Stimulated activated CD8-positive, alpha-beta memory T cell treated with anti-CD3 and anti-CD28 coated beads, Interleukin-7, amount 100 ng/mL, for 4 hours (primary cell): ENCODE results near the gene CMIP.

ENCODE experiments used
- DNase-seq, 2 donors: peaks; one replicate each; pipeline ENCODE4 v3.0.0-alpha.2; 2020; ENCODE audit warnings: low read depth in 2 of 2

Gene CMIP

GRCh38 chr16:81623365-81624102, 178.9 kb downstream of the CMIP start:
- DNase-seq: peak; percentile 35 to 43

- DNase-seq: no peak
Observed at GRCh38 chr16:81624403-81624759, 179.8 kb downstream of the CMIP start.

- no peak for DNase-seq
Observed at GRCh38 chr16:81624760-81625543, 180.3 kb downstream of the CMIP start.

DNA sequence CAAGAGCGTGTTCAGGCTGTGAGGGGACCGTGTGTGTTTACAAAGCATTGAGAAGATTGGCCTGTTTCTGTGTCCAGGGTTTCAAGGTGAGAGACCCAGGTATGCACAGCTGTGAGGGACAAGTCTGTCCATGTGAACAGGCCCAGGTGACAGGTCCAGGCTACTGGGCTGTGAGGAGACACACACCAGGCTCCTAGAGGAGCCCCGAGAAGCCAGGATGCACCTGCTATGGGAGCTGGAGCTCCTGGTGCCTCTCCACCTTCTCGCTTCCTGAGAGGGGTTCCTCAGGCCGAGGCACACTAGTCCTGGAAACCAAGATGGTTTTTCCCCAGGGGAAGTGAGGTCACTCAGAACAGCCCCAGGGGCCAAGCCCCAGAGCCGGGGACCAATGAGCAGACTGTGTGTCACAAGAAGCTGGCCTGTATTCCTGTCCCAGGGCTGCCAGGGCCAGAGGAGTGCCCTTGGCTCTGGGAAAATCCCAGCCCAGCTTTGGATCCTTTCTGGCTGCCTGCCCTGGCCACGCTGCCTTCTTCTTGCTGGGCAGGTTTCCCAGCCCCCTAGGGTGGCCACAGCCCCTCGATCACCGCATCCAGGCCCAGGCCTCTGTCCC, 181.0 kb downstream of the CMIP start:
- DNase-seq: no peak

- DNase-seq: no peak
Observed at GRCh38 chr16:81626181-81626674, 181.6 kb downstream of the CMIP start.

GRCh38 chr16:81627024-81627423, 182.4 kb downstream of the CMIP start:
- no peak for DNase-seq

- DNase-seq: no peak
Observed at GRCh38 chr16:81627729-81628244, 183.2 kb downstream of the CMIP start.

- no peak for DNase-seq
Observed at GRCh38 chr16:81629034-81629802, 184.6 kb downstream of the CMIP start.

DNA sequence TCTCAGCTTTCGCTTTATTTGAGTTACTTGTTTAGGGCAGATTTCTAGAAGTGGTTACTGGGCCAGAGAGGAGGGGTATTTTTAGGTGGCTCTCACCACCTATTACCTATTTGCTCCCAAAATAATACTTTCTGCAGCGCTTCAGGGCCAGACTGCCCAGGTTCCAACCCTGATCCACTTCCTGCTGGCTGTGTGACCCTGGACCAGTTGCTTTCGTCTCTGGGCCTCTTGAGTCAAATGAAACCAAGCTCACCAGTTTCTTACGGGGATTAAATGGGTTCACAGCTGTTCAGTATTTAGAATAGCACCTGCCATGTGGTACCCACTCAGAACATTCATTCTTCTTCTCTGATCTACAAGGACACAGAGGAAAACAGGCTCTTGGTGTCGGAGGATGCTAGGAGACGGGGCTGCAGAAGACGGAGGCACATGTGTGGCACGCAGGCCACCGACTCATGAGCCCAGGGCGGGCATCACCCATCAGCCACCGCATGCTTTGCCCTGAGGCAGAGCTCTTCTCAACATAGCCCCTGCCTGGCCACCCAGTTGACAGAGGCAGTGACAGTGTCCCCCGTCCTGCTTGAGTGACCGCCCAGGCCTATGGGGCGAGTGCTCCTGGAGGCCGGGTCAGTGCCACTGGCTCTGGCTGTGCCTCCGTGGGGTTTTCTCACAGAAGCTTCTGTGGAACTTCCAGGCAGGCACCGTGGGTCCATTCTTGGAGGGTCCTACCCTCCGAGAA, 185.5 kb downstream of the CMIP start:
- no peak for DNase-seq

DNA sequence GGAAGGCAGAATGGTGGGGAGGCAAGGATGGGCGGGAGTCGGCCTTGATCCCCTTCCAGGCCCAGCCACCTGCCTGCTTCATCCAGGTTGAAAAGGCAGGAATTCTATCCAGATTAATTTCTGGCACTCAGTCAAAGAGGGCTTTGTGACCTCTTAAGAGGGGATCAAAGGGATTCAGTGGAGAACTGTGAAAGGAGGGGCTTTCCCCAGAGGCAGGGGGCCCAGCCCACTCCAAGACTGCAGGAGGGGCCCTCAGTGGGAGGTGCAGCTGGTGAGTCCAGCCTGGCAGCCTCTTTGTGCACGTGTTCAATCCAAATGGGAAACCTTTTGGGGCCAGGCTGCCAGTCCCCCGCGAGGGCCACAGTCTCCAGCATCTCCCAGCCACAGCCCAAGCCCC, 186.0 kb downstream of the CMIP start:
- DNase-seq: no peak

DNA sequence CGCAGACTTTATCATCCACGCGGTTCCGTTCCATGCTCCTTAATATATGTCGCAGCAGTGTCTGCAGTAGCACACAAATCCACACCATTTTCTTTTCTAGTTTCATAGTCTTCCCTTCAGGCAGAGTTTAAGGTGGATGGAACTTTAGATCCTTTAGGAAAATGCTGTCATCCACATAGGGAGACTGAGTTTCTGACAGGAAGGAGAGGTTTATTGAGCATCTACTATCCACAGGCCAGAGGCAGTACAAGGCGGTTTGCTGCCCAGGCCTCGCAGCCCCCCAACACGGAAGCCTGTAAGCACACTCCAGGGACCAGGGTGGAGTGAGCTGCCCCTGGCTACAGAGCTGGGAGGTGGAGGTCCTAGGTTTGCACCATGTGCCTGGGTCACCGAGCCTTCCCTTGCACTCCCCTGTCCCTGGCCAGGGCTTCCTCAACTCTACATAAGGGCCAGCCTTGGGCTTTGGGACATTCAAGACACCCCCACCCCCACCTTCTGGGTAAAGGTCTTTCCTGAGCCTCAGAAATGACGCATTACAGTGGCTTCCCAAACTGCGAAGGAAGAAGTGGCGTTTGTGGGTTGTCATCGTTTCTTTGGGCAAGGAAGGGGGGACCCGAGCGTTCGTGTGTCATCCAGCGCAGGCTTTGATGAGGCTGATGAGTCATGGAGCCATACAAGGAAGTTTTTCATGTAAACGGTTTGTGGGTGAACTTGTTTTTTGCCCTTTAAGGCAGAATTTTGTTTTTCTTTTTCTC, 188.0 kb downstream of the CMIP start:
- DNase-seq: peak; percentile 75 to 79

DNA sequence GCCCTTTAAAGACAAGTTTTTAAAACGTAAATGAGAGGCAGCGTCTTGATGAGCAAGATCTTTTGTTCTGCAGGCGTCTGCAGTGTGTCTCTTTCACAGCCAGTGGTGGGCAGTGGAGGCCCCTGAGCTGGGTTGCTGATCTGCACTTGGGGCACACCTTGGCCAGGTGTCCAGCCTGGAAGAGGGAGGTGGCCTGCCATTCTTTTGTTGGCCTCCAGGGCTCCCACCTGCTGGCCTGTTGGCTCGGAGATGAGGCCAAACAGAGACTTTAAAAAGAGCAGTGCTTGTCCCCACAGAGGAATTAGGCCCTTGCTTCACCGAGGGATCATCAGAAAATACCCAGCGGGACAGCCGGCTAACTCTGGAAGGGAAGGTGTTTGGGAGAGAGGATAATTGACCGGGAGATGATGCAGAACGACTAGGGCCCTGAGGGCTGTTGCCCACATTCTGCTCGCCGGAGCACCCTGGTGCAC, 188.6 kb downstream of the CMIP start:
- no peak for DNase-seq

GRCh38 chr16:81633680-81634379, 189.2 kb downstream of the CMIP start:
- no peak for DNase-seq

- DNase-seq: no peak
Observed at GRCh38 chr16:81634380-81635062, 189.9 kb downstream of the CMIP start.

GRCh38 chr16:81635063-81635937, 190.7 kb downstream of the CMIP start:
- DNase-seq: no peak

DNA sequence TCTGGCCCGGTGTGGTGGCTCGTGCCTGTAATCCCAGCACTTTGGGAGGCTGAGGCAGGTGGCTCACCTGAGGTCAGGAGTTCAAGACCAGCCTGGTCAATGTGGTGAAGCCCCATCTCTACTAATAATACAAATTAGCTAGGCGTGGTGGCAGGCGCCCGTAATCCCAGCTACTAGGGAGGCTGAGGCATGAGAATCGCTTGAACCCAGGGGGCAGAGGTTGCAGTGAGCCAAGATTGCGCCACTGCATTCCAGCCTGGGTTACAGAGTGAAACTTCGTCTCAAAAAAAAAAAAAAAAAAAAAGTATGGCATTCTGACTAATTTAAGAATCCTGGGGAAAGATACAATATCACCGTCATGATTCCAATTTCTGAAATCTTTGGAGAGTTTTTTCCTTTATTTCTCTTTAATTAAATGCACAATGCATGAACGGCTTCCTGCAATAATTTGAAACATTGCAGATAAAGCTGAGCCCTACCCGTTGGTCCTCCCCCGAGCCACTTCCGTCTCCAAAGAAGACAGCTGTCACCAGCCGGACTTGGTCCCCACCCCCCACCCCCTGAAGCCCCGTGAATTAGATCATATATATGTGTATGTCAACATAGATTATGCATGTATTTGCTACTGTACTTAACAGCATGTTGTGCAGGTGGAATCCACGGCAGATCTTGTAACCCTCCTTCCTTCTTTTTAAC, 191.8 kb downstream of the CMIP start:
- DNase-seq: no peak
